Ovary (tissue), 3 donors: ENCODE results near the gene SYNPO2.

Source experiments
- EP300 ChIP-seq: sonication (generic); formaldehyde crosslinking; IDR thresholded peaks from one replicate; pipeline ENCODE4 v1.6.1; 2017; ENCODE audit warnings: antibody characterized with exemption
- TF ChIP-seq, protein P1 (sequence below), 3 donors: fragments of 450-650 bp in 2 of 3; fragments of 200-600 bp in 1 of 3; IDR thresholded peaks; one replicate each; pipeline versions ENCODE4 v1.5.1 to v1.8.0; 2016 to 2022; ENCODE audit warnings: antibody characterized with exemption in 3 of 3, mild to moderate bottlenecking in 1 of 3
- donor health status: DM: no; HTN: no; CAD: no.

DNA sequence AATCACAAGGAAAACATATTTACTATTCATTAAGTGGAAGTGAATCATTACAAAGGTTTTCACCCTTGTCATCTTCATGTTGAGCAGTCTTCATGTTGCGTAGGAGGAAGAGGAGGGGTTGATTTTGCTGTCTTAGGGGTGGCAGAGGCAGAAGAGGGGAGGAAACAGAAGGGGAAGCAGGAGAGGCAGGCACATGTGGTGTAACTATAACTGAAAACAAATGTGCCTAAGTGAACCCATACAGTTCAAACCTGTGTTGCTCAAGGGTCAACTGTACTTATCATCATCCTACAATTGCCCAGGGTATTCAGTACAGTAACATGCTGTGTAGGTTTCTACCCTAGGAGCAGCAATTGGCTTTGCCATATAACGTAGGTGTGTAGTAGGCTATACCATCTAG lies 47.2 kb downstream of the SYNPO2 start:
- TF ChIP-seq, protein P1, sequence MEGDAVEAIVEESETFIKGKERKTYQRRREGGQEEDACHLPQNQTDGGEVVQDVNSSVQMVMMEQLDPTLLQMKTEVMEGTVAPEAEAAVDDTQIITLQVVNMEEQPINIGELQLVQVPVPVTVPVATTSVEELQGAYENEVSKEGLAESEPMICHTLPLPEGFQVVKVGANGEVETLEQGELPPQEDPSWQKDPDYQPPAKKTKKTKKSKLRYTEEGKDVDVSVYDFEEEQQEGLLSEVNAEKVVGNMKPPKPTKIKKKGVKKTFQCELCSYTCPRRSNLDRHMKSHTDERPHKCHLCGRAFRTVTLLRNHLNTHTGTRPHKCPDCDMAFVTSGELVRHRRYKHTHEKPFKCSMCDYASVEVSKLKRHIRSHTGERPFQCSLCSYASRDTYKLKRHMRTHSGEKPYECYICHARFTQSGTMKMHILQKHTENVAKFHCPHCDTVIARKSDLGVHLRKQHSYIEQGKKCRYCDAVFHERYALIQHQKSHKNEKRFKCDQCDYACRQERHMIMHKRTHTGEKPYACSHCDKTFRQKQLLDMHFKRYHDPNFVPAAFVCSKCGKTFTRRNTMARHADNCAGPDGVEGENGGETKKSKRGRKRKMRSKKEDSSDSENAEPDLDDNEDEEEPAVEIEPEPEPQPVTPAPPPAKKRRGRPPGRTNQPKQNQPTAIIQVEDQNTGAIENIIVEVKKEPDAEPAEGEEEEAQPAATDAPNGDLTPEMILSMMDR (IDR thresholded peaks at IDR 0.05), result no peak
- no peak for TF ChIP-seq EP300
